Fibroblast of skin of left biceps (primary cell): Measurements from ENCODE around the gene ATP11B.
A peak's percentile ranks its signal among the peaks of the same experiment; 100 is the strongest.

Experiments
- DNase-seq, 2 experiments: peaks; one replicate each; pipeline ENCODE4 v3.0.0-alpha.2; 2013; ENCODE audit warnings: low read depth in 2 of 2

ATP11B gene

DNA sequence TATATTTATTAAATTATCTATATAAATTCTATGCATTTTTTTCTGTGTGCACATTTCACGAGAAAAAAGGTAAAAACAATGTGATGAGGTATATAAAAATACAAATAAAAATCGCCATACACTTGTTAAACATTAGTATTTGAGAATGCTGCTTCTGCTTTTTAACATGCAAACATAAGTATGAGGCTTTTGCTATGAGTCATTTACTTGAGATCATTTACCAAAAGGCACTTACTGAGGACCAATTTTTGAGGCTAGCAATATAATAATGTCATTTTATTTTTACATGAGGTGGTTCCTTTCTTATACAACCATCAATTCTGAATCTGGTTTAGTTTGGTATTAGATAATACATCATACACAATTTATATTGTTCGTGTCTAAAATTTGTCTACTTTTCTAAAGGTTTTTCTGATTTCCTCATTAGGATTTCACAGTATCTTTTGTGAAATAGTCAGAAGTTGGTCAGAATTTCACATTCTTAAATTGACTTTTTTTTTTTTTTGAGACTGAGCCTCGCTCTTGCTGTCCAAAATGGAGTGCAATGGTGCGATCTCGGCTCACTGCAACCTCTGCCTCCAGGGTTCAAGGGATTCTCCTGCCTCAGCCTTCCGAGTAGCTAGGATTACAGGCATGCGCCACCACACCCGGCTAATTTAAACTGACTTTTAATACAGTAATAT, 161.4 kb downstream of the ATP11B start:
- no peak for DNase-seq

DNA sequence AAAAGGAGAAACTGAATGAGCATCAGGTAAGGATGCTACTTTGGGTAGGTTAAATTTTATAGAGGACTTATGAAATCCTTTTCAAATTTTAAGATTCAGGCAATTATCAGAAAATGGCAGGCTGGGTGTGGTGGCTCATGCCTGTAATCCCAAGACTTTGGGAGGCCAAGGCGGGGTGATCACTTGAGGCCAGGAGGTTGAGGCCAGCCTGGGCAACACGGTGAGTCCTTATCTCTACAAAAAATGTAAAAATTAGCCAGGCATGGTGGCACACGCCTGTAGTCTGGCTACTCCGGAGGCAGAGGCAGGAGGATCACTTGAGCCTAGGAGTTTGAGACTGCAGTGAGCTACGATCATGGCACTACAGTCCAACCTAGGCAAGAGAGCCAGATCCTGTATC, 163.9 kb downstream of the ATP11B start:
- DNase-seq: no peak

DNA sequence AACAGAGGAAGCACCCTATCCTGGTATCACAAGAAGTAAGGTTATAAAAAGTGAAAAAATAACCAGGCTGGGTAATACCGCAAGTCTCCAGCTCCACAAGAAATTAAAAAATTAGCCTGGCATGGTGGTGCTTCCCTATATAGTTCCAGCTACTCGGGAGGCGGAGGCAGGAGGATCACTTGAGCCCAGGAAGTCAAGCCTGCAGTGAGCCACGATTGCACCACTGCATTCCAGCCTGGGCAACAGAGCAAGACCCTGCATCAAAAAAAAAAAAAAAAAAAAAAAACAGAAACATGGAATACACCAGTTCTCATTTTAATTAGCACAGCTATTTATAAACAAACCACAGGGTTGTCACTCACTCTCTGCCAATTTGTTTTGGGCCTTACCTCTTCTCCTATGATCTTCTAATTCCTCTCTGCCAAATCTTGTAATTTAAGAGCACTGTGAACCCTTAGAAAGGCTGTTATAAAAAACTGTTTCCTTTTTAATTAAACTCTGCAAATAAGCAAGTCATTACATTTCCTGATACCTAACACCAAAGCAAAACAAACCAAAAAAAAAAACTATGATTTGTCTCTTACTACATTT, 164.5 kb downstream of the ATP11B start:
- no peak for DNase-seq

DNA sequence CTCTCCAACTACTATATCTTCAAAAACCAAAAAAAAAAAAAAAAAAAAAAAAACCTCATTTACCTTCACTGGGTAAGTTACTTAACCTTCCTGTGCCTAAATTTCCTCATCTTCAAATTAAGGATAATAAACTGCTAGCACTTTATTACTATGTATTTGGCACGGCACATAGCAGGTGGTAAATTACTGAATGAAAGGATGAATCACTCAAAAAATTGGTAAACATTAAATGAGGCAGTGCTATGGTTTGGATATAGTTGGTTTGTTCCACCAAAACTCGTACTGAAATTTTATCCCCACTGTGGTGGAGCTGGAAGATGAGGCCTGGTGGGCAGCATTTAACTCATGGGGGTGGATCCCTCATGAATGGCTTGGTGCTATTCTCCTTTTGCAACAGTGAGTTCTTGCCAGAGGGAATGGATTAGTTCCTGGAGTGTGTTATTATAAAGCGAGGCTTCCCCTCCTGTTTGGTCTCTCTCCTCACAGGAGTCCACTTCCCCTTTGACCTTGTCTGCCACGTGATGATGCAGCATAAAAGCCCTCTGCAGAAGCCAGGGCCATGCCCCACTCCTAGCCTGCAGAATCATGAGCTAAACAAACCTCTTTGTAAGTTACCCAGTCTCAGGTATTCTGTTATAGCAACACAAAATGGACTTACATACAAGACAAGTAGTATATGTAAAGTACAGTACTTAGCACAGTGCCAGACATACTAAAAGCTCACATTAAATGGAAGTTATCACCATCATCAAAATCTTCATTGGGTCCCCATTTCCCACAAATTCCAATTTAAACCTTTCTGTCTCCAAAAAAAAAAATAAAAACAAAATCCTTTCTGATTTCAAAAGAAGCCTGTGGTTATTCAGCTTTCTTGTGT, 166.4 kb downstream of the ATP11B start:
- no peak for DNase-seq

DNA sequence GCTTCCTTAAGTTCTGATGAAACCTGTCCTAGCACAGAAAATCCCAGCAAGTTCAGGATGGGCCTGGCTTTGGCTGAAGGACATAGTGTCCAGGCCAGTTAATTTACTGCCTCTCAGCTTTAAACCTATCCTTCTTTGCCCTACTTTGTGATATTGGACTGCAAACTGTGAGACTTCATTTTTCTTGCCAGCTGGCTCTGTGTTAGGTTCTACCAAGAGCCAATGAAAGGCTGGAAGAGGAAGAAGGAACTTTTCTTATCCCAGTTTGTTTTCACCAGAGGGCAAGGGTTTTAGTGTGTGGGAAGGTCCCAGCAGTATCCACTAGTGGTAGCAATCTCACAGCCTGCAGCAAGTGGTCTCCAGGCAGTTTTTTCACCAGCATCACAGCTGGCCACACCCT, 168.9 kb downstream of the ATP11B start:
- no peak for DNase-seq

DNA sequence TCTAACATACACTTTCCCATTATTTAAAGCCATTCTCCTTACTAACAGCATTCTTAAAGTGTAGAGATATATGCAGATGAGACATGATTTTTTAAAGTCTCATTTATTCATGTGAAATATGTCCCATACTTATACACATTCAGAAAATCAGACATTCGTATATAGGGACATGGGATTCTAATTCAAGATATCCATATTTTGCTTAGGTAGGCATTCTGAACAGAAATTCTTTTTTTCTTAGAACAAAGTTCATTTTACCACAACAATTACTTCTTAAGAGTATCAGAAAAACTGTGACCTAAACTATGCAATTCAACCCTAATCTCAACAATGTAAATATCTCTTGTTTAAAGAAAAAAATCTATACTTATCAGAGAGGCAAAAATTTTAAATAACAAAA, 170.9 kb downstream of the ATP11B start:
- no peak for DNase-seq

DNA sequence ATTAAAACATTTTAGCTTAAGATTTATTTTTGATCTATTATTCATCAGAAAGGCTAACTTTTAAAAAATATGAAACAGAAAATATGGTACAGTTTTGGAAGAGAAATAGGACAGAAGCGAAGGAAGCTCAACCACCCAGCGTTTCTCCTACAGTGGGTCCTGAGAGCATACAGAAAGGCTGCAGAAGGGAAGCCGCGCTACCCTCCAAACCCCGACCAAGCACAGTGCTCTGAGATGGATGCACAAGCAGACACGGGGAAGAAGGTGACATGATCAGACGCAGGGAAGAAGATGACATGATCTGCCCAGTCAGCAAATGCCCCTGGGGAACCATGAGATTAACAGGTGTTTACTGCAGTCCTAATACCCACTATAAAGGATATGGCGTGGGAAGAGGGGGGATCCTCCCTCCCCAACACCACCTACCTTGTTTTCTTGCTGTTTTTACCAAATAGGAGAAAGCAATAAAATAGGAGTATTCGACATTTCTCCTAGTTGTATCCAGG, 172.6 kb downstream of the ATP11B start:
- no peak for DNase-seq

DNA sequence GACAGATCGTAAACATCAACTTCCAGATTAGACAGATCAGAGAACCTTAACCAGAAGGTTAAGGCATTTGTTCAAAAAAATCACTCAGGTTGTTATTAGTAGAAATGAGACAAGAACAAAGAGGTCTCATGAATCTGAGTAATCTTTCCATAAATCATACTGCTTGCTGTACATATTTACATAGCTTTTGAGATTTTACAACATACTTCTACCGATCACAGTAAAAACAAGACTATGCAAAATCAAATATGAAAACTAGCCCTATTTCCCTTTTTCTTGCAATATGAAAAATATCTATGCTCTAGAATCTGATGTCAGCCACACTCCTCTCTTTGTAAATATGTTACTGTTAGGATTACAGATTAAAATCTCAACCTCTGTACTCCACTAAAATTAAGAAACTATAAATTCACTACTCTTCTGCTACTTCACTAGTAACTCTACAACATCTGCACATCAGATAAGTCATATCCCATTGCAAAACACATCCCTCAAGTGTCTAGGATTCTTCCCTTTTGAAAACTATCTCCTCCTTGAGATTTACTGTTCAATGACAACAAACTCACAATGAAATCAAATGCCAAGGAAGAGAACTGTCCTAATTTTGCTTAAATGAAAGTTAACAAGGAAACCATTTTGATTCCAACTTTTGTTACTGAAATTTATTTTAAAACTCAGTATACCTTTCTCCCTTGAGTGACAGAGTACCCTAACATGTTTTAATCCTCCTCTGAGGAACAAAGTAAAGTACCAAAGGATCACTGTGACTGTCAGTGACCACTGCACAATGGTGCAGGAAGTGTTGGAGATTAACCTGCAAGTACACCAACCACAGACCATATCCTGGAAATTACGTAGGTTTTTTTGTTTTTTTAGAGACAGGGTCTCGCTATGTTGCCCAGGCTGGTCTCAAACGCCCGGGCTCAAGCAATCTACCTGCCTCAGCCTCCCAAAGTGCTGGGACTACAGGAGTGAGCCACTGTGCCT, 174.2 kb downstream of the ATP11B start:
- no peak for DNase-seq

DNA sequence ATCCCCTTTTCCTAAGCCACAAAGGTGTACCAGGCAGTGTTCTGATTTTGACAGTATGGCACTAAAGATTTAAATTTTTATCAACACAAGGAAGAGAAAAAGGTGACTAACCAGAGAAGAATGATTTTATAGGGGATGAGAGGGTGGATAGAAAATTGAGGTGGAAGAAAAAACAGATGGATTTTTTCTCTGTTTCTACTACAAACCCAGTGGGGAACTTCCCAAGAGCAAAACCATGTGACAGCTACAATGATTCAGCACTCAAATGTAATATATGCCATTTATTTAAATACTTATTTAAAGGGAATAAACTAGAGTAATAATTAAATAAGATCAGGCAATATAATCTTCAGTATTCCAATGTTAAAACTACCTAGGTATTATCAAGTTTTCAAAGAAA, 176.0 kb downstream of the ATP11B start:
- peak in 1 of 2 experiments; percentile 21 for DNase-seq

DNA sequence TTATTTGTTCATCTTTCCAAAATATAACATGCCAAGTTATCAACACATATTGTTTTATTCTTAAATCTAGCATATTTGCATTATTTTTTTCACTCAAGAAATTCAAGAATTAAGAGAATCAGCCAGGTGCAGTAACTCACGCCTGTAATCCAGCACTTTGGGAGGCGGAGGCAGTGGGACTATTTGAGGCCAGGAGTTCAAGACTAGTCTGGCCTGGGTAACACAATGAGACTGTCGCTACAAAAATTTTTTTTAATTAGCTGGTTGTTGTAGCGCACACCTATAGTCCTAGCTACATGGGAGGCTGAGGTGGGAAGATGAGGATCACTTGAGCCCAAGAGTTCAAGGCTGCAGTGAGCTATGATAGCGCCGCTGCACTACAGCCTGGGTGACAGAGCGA, 176.5 kb downstream of the ATP11B start:
- no peak for DNase-seq

DNA sequence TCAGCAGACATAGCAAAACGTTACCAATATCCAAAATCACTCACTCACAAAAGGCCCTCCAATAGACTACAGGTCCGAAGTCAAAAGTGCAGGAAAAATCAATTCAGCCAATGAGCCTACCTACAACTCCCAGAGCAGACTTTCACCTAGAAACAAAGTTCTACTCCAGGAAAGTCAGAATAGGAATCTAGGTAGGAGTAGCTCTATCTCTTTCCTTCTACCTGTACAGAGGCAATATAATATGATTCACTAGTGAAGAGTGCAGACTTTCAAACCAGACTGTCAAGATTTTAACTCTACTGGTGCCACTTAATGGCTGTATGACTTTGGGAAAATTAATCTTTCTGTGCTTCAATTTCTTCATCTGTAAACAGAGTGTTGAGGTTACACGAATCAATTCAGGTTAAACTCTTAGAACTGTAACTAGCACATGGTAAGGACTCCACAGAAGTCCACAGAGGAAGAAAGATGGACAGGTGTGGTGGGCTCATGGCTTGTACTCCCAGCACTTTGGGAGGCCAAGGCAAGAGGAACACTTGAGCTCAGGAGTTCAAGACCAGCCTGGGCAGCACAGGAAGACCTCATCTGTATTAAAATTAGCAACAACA, 177.6 kb downstream of the ATP11B start:
- DNase-seq: no peak
